K562 (cell line): Measurements from ENCODE around the gene HNRNPF. TPM values are rescaled to one million over a fixed set of nuclear protein-coding genes. Genes with fewer than 3 reads are reported as not detected.

Experiments used
- ATAC-seq: fragments of 200-7000 bp; cut with Tn5 transposase; 3 replicates; pipeline ENCODE4 v1.9.1; 2020; ENCODE audit warnings: moderate library complexity
- BruUV-seq: library from RNA; stranded (reverse); fragments of 400-500 nt; replicated peaks from 2 replicates; lab custom pipeline; 2021; lab: Mats Ljungman, UMichigan
- CTCF ChIA-PET: fragments of 300-600 bp; formaldehyde crosslinking; extraction: SDS; loops from one replicate; lab custom pipeline; 2021; ENCODE audit warnings: low intra/inter-chr PET ratio; lab: Yijun Ruan, JAX
- POLR2A ChIA-PET: fragments of 300-600, 350-650 bp; sonication (Branson Sonifier 250); formaldehyde crosslinking; extraction: SDS; loops from one replicate; lab custom pipeline; 2021; ENCODE audit warnings: antibody characterized with exemption, inconsistent platforms; lab: Yijun Ruan, JAX
- DNase-seq, 4 experiments: peaks; one replicate each; pipeline versions ENCODE4 v3.0.0 to v3.0.0-alpha.2; 2011 to 2018; ENCODE audit warnings: low spot score in 3 of 4, mixed read lengths in 3 of 4; ENCODE audit errors: extremely low read depth in 1 of 4
- FAIRE-seq: peaks from 2 replicates; lab custom pipeline; 2011; peaks lifted over from hg19 to GRCh38; lab: Jason Lieb, UNC
- H2AFZ ChIP-seq: 2 replicates; pipeline ENCODE4 v1.6.0; 2011; ENCODE audit warnings: low read depth, low read length, control low read depth, inconsistent platforms
- H3K27ac ChIP-seq: fragments of 200-600 bp; 3 replicates; pipeline ENCODE4 v1.8.0; 2011; ENCODE audit warnings: low read depth, mild to moderate bottlenecking, control low read depth, inconsistent platforms, low read length, moderate library complexity, mixed read lengths; ENCODE audit errors: extremely low read depth
- H3K27me3 ChIP-seq, 2 experiments: fragments of 300-600 bp in 1 of 2; 2 replicates in 1 of 2; 3 replicates in 1 of 2; pipeline versions ENCODE4 v1.6.0 to v1.8.0; 2011; ENCODE audit warnings: inconsistent platforms in 2 of 2, low read length in 2 of 2, mild to moderate bottlenecking in 1 of 2, mixed read lengths in 1 of 2, moderate library complexity in 1 of 2; ENCODE audit not compliant: control insufficient read depth in 2 of 2, insufficient read depth in 2 of 2
- H3K36me3 ChIP-seq: fragments of 300-600 bp; 3 replicates; pipeline ENCODE4 v1.8.0; 2011; ENCODE audit warnings: mild to moderate bottlenecking, low read length, inconsistent platforms; ENCODE audit not compliant: control insufficient read depth, insufficient read depth
- H3K4me1 ChIP-seq, 2 experiments: fragments of 200-600 bp in 1 of 2; replicated peaks in 1 of 2; 2 replicates in 1 of 2; 3 replicates in 1 of 2; pipeline versions ENCODE4 v1.5.1 to v1.8.0; 2011; ENCODE audit warnings: inconsistent platforms in 2 of 2, low read length in 2 of 2, mild to moderate bottlenecking in 1 of 2, mixed read lengths in 1 of 2, moderate library complexity in 1 of 2; ENCODE audit not compliant: control insufficient read depth in 2 of 2, insufficient read depth in 2 of 2
- H3K4me2 ChIP-seq: 2 replicates; pipeline ENCODE4 v1.6.1; 2011; ENCODE audit warnings: low read length, control low read depth, inconsistent platforms, mixed read lengths; ENCODE audit not compliant: insufficient read depth
- H3K4me3 ChIP-seq: fragments of 200-600 bp; sonication (generic), shearing (Covaris generic); 2 replicates; pipeline ENCODE4 v1.5.1; 2016; ENCODE audit warnings: control low read depth, inconsistent platforms
- H3K79me2 ChIP-seq: fragments of 200-600 bp; 3 replicates; pipeline ENCODE4 v1.8.0; 2011; ENCODE audit warnings: low read length, inconsistent platforms; ENCODE audit not compliant: control insufficient read depth, insufficient read depth
- H3K9ac ChIP-seq, 2 experiments: 2 replicates each; pipeline versions ENCODE4 v1.6.0 to v1.6.1; 2011; ENCODE audit warnings: low read depth in 2 of 2, low read length in 2 of 2, control low read depth in 1 of 2, inconsistent platforms in 1 of 2, mild to moderate bottlenecking in 1 of 2, mixed read lengths in 1 of 2; ENCODE audit not compliant: insufficient read depth in 1 of 2
- H3K9me1 ChIP-seq: one replicate; pipeline ENCODE4 v1.6.0; 2011; ENCODE audit warnings: inconsistent platforms, mild to moderate bottlenecking, low read length, moderate library complexity; ENCODE audit not compliant: control insufficient read depth, insufficient read depth
- H3K9me3 ChIP-seq: replicated peaks from 2 replicates; pipeline ENCODE4 v1.5.1; 2011; ENCODE audit warnings: low read depth, low read length, inconsistent platforms; ENCODE audit not compliant: control insufficient read depth, insufficient read depth
- H4K20me1 ChIP-seq: replicated peaks from 2 replicates; pipeline ENCODE4 v1.6.1; 2011; ENCODE audit warnings: low read length, inconsistent platforms, mixed read lengths; ENCODE audit not compliant: control insufficient read depth, insufficient read depth
- ELF1 ChIP-seq: fragments of 200-800 bp; sonication (Bioruptor generic); IDR thresholded peaks from 2 replicates; pipeline ENCODE4 v1.6.1; 2016; ENCODE audit warnings: missing genetic modification characterization, missing compliant biosample characterization
- POLR2AphosphoS5 ChIP-seq: IDR thresholded peaks from 2 replicates; pipeline ENCODE4 v1.6.1; 2011; ENCODE audit warnings: mild to moderate bottlenecking, low read depth, low read length, moderate library complexity; ENCODE audit not compliant: control insufficient read depth, insufficient read depth
- WGBS: fragments of 100-300 bp; shearing (Covaris generic); methylation state at CpG from one replicate; pipeline ENCODE4 v1.1.6; 2016; ENCODE audit warnings: low coverage, mixed read lengths; ENCODE audit not compliant: insufficient coverage; ENCODE audit errors: missing lambda C conversion rate; 5-methylcytosine and 5-hydroxymethylcytosine counted together
- in situ Hi-C: fragments of 300-500 bp; cut with MboI; formaldehyde crosslinking; loops from 4 replicates; pipeline ENCODE4 v1.15.0; 2018; ENCODE audit warnings: inconsistent platforms, mixed read lengths
- intact Hi-C: fragments of 100-400 bp; cut with micrococcal nuclease; formaldehyde crosslinking; loops from 2 replicates; pipeline ENCODE4 v1.14.2; 2022
- polyA plus RNA-seq, 8 experiments: library from polyadenylated mRNA; depleted of rRNA in 4 of 8; stranded (reverse) in 5 of 8; unstranded in 3 of 8; fragments of >200 nt; fragmentation: Nextera tagmentation in 2 of 8; fragmentation: Illumina TruSeq in 1 of 8; extraction: Ambion mirVana in 2 of 8; extraction: Trizol in 1 of 8; gene quantifications; 2 replicates each; pipeline versions ENCODE4 v1.2.1 to v1.2.3, GENCODE V29; 2011 to 2014; ENCODE audit warnings: inconsistent platforms in 1 of 8, missing spikeins in 1 of 8
- total RNA-seq, 7 experiments: library from RNA; depleted of rRNA in 6 of 7; stranded (reverse); fragments of >200 nt in 6 of 7; fragmentation: Illumina TruSeq in 2 of 7; extraction: Trizol in 2 of 7; gene quantifications; 2 replicates each; pipeline versions ENCODE4 v1.2.1 to v1.2.3, GENCODE V29; 2011 to 2021; ENCODE audit warnings: low replicate concordance in 1 of 7

Gene HNRNPF
- total and polyA plus RNA-seq, 9 of the 15 experiments (the other 6 are each of a cell fraction or from before 2014, with no cell fraction given) = 192 to 489 (median 416) TPM

GRCh38 chr10:43401627-43402026 is 7.4 kb downstream of the HNRNPF start:
- Histone ChIP-seq H2AFZ (no peak overlapping the region), H3K9me1 (peaks cover 4% of the 10 kb centered on the region), H3K36me3 (peaks cover 79% of the 10 kb centered on the region), H3K9me3 (no peaks in the 10 kb centered on the region), H3K79me2 (peaks cover 99% of the 10 kb centered on the region), H3K27me3 (no peaks in the 10 kb centered on the region), H3K27ac (peak overlapping the region; percentile 96; the same call in 2 of the 3 replicates), H3K4me3 (peak overlapping the region; percentile 18), H3K4me1 (peaks cover 38 to 58% of the 10 kb centered on the region in 2 experiments), H4K20me1 (peaks cover 71% of the 10 kb centered on the region), H3K9ac (peak overlapping the region; percentile 49 to 65; a peak in 3 of 4 replicates), H3K4me2 (peak overlapping the region; percentile 61)
- no TSS peak for BruUV-seq
- FAIRE-seq (no peak), ATAC-seq (no peak), DNase-seq (peak in 1 of 4 experiments; percentile 12)
- in situ Hi-C loops = no loop called here
- intact Hi-C loops = no loop called here
- POLR2A ChIA-PET = interaction anchor here (0.6 to 5.4 kb wide), 9 partner anchors 8 to 199 kb away, joined by 3 to 22 read pairs (median 4); partner anchors contain the start of gene HNRNPF
- CTCF ChIA-PET = no interaction called here
- TF ChIP-seq ELF1 (tag) = no peak
- peak; percentile 43; the same call in 1 of the 2 replicates for TF ChIP-seq POLR2AphosphoS5
- 55% methylated on average over 2 of the region's 2 CpGs for WGBS
